Stimulated activated CD4-positive, alpha-beta T cell treated with anti-CD3 and anti-CD28 coated beads, Interleukin-1b, Interleukin-23, amount 100 ng/mL, for 48 hours (primary cell): Measurements from ENCODE around the gene HDDC2.

Experiments used
- DNase-seq: peaks from one replicate; pipeline ENCODE4 v3.0.0-alpha.2; 2020

The HDDC2 gene

GRCh38 chr6:125301435-125302391 is at the start of gene HDDC2:
HDDC2 (minus strand) TSS chr6:125301967; CDS start chr6:125301932, 35 bp downstream.
- DNase-seq = peak; percentile 47

GRCh38 chr6:125346926-125347563 is 45.3 kb upstream of the HDDC2 start:
- no peak for DNase-seq

GRCh38 chr6:125346201-125346925 is 44.6 kb upstream of the HDDC2 start:
- no peak for DNase-seq

GRCh38 chr6:125341460-125341859 is 39.7 kb upstream of the HDDC2 start:
- DNase-seq = no peak

- DNase-seq = no peak
These were observed 39.2 kb upstream of the HDDC2 start for GRCh38 chr6:125340991-125341390.

- no peak for DNase-seq
These were observed 38.5 kb upstream of the HDDC2 start for GRCh38 chr6:125340175-125340835.

GRCh38 chr6:125339653-125340052 is 37.9 kb upstream of the HDDC2 start:
- DNase-seq = no peak

GRCh38 chr6:125338381-125338780 is 36.6 kb upstream of the HDDC2 start:
- no peak for DNase-seq

GRCh38 chr6:125337706-125338105 is 35.9 kb upstream of the HDDC2 start:
- no peak for DNase-seq

GRCh38 chr6:125332664-125333063 is 30.9 kb upstream of the HDDC2 start:
- no peak for DNase-seq

GRCh38 chr6:125325586-125325985 is 23.8 kb upstream of the HDDC2 start:
- no peak for DNase-seq

GRCh38 chr6:125323376-125323775 is 21.6 kb upstream of the HDDC2 start:
- no peak for DNase-seq

- no peak for DNase-seq
These were observed 14.9 kb upstream of the HDDC2 start for GRCh38 chr6:125316621-125317020.

- DNase-seq = no peak
These were observed 13.8 kb upstream of the HDDC2 start for GRCh38 chr6:125315548-125315947.

- DNase-seq = peak; percentile 12
These were observed 12.3 kb upstream of the HDDC2 start for GRCh38 chr6:125314009-125314581.

GRCh38 chr6:125312950-125313349 is 11.2 kb upstream of the HDDC2 start:
- DNase-seq = no peak

- DNase-seq = no peak
These were observed 10.7 kb upstream of the HDDC2 start for GRCh38 chr6:125312478-125312877.

GRCh38 chr6:125310994-125311649 is 9.4 kb upstream of the HDDC2 start:
- DNase-seq = no peak

- no peak for DNase-seq
These were observed 6.3 kb upstream of the HDDC2 start for GRCh38 chr6:125307964-125308615.

GRCh38 chr6:125307150-125307838 is 5.5 kb upstream of the HDDC2 start:
- DNase-seq = no peak

- DNase-seq = no peak
These were observed 5.0 kb upstream of the HDDC2 start for GRCh38 chr6:125306756-125307149.
